Type B pancreatic cell (in vitro differentiated cells): Measurements from ENCODE around the gene TBCB. TPM values are rescaled to one million over a fixed set of nuclear protein-coding genes. Genes with fewer than 3 reads are reported as not detected.

Experiments used
- DNase-seq: peaks from one replicate; pipeline ENCODE4 v3.0.0; 2021; ENCODE audit warnings: mixed read lengths; ENCODE audit not compliant: unreplicated experiment; ENCODE audit errors: extremely low spot score
- H3K27ac Mint-ChIP-seq: 2 replicates; pipeline ENCODE4 v1.8.0; 2021; ENCODE audit warnings: mild to moderate bottlenecking, mixed read lengths
- H3K27me3 Mint-ChIP-seq: 2 replicates; pipeline ENCODE4 v1.8.0; 2021; ENCODE audit warnings: mixed read lengths
- H3K36me3 Mint-ChIP-seq: 2 replicates; pipeline ENCODE4 v1.8.0; 2021; ENCODE audit warnings: mixed read lengths
- H3K4me1 Mint-ChIP-seq: one replicate; pipeline ENCODE4 v1.8.0; 2021; ENCODE audit warnings: mixed read lengths; ENCODE audit not compliant: unreplicated experiment
- H3K4me3 Mint-ChIP-seq: 2 replicates; pipeline ENCODE4 v1.8.0; 2021; ENCODE audit warnings: mild to moderate bottlenecking, mixed read lengths
- H3K9me3 Mint-ChIP-seq: 2 replicates; pipeline ENCODE4 v1.8.0; 2021; ENCODE audit warnings: mixed read lengths
- total RNA-seq: library from RNA; stranded (reverse); gene quantifications from 2 replicates; pipeline ENCODE4 v1.2.1, GENCODE V29; 2021; ENCODE audit warnings: low replicate concordance
- TF ChIP-seq, protein P1 (sequence below): fragments of 200-600 bp; sonication (generic); conservative IDR thresholded peaks from 2 replicates; pipeline ENCODE4 v1.5.0; 2021; ENCODE audit warnings: antibody characterized with exemption, mild to moderate bottlenecking

Gene TBCB
- total RNA-seq, 1 donor from 2014 or later: 148 TPM

DNA sequence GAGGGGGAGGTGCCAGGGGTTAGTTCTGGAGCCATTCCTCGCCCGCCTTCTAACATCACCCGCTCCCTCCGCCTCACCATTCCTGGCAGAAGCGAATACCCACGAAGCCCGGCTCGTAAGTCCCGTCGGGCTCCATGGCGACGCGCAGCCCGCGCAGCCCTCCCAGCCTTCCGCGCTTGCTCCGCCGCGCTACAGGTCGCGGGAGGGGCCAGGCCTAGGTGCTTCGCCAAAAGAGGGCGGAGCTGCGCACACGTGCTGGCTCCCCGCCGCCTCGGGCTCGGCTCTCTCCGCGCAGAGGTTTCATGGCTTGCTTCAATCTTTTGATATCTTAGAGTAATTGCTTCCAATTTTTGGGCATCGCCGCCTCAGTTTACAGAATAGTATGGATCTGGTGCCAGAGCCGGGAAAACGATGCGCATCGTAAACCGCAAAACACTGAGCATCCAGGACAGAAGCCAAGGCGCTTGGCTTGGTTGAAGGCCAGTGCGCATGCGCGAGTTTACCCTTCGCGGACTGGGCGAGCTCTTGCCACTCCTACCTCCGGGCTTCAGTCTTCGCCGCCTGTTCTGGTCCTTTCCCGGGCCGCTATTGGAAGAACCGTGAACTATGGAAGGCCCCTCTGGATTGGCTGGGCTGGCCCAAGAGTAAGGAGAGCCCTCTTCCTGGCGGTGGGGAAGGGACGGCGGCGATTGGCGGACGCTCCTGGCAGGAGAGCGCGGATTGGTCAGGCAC, 381 bp upstream of the TBCB start, which contains the start of gene POLR2I:
Gene POLR2I (minus strand): TSS at position 155 of the 732 bp plus-strand sequence. CDS start 19 bp downstream, at position 136.
- H3K4me1 Mint-ChIP-seq: peaks cover 23% of the 10 kb centered on the region
- H3K36me3 Mint-ChIP-seq: peaks cover 13% of the 10 kb centered on the region
- no peaks in the 10 kb centered on the region for H3K9me3 Mint-ChIP-seq
- peak; percentile 98 for DNase-seq
- peak within 1 kb of the TSS; percentile 95 for H3K4me3 Mint-ChIP-seq
- H3K27me3 Mint-ChIP-seq: peaks cover 3% of the 10 kb centered on the region
- TF ChIP-seq, protein P1, sequence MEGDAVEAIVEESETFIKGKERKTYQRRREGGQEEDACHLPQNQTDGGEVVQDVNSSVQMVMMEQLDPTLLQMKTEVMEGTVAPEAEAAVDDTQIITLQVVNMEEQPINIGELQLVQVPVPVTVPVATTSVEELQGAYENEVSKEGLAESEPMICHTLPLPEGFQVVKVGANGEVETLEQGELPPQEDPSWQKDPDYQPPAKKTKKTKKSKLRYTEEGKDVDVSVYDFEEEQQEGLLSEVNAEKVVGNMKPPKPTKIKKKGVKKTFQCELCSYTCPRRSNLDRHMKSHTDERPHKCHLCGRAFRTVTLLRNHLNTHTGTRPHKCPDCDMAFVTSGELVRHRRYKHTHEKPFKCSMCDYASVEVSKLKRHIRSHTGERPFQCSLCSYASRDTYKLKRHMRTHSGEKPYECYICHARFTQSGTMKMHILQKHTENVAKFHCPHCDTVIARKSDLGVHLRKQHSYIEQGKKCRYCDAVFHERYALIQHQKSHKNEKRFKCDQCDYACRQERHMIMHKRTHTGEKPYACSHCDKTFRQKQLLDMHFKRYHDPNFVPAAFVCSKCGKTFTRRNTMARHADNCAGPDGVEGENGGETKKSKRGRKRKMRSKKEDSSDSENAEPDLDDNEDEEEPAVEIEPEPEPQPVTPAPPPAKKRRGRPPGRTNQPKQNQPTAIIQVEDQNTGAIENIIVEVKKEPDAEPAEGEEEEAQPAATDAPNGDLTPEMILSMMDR: no peak
- H3K27ac Mint-ChIP-seq: peak within 1 kb of the TSS; percentile 97

DNA sequence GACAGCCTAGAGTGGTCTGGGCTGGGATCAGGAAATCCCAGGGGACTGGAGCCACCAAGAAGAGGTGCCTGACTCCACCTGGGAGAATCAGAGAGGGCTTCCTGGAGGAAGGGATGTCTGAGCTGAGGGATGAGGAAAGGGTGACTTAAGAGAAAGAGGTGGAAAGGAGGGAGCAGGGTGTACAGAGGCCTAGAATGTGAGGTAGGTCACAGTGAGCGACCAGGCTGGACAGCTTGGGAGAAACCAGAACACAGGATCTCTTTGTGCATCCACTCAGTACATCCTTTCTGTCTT, 1.0 kb downstream of the TBCB start:
- H3K27ac Mint-ChIP-seq: peak overlapping the region; percentile 97
- TF ChIP-seq, protein P1: no peak

DNA sequence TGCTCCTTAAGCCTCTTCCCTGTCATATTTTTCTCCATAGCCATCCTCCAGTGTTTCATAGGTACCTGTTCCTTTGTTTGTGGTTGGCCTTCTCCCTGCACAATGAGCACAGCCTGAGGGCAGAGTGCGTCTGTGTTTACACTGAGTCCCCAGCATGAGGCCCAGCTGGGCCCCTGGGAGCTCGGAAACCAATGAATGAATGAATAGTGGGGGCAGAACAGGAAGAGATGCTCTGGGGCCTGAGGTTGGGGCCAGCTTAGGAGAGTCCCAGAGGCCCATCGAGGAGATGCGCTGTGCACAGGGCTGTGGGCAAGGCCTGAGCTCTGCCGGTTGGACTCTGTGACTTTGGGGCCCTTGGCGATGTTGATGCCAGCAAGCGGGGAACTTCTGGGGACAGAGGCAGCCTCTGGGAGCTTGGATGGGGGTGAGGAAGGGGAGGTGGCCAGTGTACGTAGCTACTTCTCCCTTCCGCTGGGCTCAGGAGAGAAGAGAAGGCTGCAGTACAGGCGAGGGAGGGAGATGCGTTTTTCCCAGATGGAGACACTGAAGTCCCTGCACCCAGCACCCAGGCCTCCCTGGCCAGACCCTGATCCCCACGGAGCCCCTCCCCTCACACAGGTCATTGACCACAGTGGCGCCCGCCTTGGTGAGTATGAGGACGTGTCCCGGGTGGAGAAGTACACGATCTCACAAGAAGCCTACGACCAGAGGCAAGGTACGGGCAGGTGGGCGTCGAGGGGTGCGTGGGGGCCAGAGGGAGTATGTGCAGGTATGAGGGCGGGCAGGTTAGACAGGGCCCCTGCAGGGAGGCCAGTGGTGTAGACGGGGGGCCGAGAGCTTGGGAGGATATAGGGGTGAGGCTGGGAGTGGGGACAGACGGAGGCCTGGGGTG, 5.1 kb downstream of the TBCB start:
- TF ChIP-seq, protein P1: no peak
- Mint-ChIP-seq H3K27me3 (no peaks in the 10 kb centered on the region), H3K36me3 (peaks cover 4% of the 10 kb centered on the region), H3K9me3 (no peaks in the 10 kb centered on the region), H3K4me3 (peak overlapping the region; percentile 58), H3K27ac (peak overlapping the region; percentile 75), H3K4me1 (peaks cover 20% of the 10 kb centered on the region)
- no peak for DNase-seq

More for the DNA sequence above, 1.0 kb downstream of the TBCB start:
- Mint-ChIP-seq H3K9me3 (no peaks in the 10 kb centered on the region), H3K4me3 (peak overlapping the region; percentile 95), H3K36me3 (peaks cover 13% of the 10 kb centered on the region), H3K4me1 (peaks cover 28% of the 10 kb centered on the region), H3K27me3 (peaks cover 3% of the 10 kb centered on the region)
- DNase-seq: no peak

DNA sequence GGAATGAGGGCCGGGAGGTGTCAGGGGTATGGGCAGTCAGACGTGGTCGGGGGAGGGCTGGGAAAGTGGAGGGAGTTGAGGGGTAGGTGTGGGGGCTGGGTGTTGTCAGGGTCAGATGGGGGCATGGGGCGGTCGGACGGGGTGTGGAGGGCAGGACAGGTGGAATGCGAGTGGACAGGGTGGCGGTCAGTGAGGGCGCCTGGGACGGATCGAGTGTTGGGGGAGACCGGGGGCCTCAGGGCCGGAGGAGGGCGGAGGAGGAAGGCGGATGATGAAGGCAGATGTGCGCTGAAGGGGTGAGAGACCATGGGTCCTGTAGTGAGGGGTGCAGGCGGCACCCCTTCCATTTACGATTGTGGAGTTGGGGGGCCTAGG, 5.7 kb downstream of the TBCB start:
- DNase-seq: no peak
- Mint-ChIP-seq H3K4me1 (peaks cover 20% of the 10 kb centered on the region), H3K36me3 (peaks cover 4% of the 10 kb centered on the region), H3K4me3 (no peak overlapping the region), H3K27me3 (no peaks in the 10 kb centered on the region), H3K27ac (no peak overlapping the region), H3K9me3 (no peaks in the 10 kb centered on the region)
- TF ChIP-seq, protein P1: no peak

DNA sequence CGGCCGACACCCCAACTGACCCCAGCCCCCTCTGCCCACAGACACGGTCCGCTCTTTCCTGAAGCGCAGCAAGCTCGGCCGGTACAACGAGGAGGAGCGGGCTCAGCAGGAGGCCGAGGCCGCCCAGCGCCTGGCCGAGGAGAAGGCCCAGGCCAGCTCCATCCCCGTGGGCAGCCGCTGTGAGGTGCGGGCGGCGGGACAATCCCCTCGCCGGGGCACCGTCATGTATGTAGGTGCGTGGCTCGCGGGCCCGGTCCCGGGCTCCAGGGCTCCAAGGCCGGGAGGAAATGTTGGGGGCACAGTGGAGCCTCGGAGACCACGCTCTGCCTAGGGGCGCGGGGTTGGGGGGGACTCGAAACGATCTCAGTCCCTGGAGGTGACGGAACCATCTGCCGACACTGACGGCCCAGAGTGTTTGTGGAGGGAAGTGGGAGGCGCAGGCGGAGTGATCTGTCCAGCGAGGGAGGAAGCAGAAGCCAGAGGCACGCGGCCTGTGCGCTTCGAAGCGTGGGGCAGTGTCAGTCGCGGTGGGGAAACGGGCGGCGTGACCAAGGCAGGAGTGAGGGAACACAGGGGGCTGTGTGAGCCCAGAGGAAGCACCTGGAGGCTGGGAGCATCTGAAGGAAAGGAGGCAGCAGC, 6.3 kb downstream of the TBCB start:
- H3K4me3 Mint-ChIP-seq: no peak overlapping the region
- TF ChIP-seq, protein P1: no peak
- H3K27ac Mint-ChIP-seq: peak overlapping the region; percentile 67
- H3K36me3 Mint-ChIP-seq: peaks cover 4% of the 10 kb centered on the region
- H3K9me3 Mint-ChIP-seq: no peaks in the 10 kb centered on the region
- no peak for DNase-seq
- no peaks in the 10 kb centered on the region for H3K27me3 Mint-ChIP-seq
- H3K4me1 Mint-ChIP-seq: peaks cover 16% of the 10 kb centered on the region
